Limb (tissue), 2 donors: ENCODE measurements around the gene KDM6A.
"Not testable (repeated sequence)": the region's sequence is repeated elsewhere in the genome, so short reads cannot be mapped to it uniquely, and the experiment has no call there.

Experiments used
- DNase-seq, 2 donors: peaks; one replicate each; pipeline ENCODE4 v3.0.0-alpha.2; 2016; ENCODE audit errors: extremely low spot score in 2 of 2

Gene KDM6A

DNA sequence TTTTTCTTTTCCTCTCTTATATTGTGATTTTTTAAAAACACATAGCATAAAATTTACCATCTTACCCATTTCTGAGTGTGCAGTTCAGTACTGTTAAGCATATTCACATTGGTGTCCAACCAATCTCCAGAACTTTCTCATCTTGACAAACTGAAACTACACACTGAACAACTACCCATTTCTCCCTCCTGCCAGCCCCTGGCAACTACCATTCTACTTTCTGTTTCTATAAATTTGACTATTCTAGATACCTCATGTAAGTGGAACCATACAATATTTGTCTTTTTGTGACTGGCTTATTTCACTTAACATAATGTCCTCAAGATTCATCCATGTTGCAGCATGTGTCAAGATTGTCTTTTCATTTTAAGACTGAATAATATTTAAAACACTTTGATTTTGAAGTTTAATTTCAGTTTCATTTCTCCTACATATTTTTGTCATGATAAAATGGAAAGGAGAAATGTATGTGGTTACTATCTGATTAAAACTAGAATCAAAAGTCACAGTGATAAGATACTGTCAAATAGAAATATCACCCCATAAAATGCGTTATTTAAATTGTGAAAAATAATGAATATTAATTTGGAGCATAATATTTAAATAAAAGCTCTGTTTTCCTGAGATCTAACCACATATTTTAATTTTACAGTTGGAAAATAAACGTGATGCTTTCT lies 204.9 kb downstream of the KDM6A start:
- no peak for DNase-seq

DNA sequence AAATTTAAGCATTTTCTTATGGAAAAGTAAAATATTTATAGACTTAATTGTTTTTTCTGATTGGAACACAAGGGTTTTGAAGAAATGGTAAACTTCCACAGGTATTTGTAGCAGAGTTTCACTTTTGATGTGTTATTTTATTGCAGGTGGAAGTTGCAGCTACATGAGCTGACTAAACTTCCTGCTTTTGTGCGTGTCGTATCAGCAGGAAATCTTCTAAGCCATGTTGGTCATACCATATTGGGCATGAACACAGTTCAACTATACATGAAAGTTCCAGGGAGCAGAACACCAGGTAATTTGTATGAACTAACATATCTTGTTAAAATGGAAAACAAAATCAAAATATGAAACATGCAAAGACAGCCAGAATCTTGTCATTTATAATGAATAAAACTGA lies 210.3 kb downstream of the KDM6A start:
- no peak for DNase-seq

DNA sequence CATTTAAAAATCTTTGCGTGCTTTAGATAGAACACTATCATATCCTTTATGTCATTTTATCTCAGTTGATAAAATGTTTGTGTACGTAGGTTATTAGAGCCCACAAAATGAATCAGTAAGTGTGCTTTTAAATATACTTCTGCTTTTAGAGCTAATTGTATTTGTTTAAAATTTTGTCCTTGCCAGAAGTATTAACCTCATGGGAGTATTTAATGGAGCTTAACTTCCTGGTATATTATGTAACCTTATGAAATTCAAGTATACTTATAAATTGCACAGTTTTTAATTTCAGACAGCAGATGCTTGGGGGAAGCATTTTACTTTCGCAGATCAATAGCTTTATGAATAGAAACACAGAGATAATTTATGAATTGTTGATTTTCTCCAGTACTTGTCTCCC lies 237.5 kb downstream of the KDM6A start:
- no peak for DNase-seq

DNA sequence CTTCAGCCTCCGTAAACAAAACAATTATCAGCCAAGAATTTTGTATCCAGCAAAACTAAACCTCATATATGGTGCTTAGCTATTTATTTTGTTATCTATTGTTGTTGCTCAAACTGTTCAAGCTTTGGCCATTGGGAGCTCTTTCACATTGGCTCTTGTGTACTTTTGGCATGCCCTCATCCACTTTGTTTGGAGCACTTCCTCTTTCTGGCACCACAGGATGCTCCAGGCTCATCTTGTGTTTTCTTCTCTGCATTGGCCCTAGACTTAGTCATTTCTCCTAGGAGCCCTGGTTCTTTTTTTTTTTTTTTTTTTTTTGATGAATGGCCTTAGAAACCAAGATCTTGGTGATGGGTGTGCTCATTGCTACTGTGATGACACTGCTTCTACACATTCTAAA lies 253.2 kb downstream of the KDM6A start:
- DNase-seq = no peak

DNA sequence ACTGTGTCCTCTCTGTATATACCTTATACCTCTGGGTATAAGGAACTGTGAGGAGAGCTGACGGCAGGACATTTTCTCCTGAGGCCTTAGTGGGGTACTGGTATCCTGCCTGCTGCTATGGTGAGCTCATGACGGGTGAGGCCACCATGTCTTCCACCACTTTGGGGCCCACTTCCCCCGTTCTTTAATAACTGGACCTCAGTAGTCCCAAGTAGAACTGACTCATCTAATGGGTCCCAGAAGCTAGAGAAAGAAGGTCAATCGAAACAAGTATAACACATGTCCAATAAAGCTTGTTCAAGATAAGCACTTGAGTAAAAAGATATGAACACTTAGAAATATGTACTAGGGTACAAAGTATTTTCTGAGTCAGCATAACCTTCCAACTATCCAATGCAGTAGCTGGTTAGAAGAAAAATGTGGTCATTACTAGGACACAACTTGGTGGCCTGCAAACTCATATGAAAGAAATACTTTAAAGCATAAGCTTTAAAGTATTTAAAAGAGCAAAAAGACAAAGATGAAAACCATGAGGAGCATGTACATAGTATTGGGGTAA lies 256.0 kb downstream of the KDM6A start:
- no peak for DNase-seq

DNA sequence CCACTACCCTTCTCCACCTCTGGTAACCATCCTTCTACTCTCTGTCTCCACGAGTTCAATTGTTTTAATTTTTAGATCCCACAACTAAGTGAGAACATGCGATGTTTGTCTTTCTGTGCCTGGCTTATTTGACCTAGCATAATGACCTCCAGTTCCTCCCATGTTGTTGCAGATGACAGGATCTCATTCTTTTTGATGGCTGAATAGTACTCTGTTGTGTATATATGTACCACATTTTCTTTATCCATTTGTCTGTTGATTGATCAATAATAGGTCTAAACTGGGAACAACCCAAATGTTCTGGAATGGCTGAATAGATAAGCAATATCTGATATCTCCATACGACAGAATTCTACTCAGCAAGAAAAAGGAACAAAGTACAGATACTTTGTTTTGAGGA lies 260.5 kb downstream of the KDM6A start:
- DNase-seq = no peak

DNA sequence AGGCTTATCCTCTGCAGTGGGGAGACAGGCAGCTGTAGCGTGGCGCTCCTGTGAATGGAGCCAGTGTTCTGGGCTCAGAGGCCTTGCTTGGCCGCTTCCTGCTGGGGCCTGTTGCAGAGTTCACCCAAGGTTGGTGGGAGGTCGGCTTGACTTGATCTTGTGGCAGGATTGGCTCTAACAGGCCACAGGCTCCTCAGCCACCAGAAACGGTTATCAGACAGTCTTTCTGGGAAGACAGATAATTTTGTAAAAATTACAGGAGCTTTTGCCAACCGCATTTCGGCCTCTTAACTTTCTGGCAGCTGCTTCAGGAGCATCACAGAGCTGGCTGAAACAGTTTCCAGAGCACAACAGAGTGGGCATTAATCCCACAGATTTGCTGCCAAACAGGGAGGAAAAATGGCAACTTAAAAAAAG lies 261.3 kb downstream of the KDM6A start:
- no peak for DNase-seq

DNA sequence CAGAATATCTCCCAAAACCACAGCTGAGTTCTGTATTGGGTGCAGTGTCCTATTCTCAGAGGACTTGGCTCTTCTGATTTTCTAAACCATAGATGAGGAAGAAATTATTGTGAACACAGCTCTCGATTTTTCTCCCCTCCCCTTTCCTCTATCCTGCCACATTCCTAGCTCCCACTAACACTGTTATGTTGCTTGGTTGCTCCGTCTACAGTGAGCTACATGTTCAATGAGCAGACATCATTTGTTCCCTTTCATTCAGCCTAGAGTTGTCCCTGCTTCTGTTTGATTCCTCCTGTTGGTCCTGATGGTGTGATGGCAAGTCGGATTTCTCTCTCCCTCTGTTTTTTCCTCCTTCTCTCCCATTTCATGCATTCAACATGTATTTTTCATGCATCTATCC lies 261.8 kb downstream of the KDM6A start:
- no peak for DNase-seq

DNA sequence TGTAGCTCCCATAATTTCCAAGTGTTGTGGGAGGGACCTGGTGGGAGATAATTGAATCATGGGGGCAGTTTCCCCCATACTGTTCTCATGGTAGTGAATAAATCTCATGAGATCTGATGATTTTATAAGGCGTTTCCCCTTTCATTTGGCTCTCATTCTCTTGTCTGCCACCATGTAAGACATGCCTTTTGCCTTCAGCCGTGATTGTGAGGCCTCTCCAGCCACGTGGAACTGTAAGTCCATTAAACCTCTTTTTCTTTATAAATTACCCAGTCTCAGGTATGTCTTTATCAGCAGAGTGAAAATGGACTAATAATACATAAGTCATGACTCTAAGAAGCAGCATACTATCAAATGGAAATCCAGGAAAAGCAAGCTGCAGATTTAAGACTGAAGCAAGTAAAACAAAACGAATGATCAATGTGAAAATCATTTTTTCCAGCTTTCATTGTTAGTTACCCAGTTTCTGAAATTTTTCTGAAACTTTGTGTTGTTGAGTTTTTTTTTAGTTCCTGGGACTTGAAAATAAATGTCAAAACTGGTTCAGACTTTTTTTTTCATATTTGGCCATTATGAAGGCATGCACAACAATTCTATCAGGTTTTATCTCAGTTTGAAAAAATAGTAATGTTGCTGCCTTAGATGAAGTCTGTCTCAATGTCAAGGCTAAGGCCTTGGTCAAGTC lies 262.5 kb downstream of the KDM6A start:
- not testable (repeated sequence) for DNase-seq

DNA sequence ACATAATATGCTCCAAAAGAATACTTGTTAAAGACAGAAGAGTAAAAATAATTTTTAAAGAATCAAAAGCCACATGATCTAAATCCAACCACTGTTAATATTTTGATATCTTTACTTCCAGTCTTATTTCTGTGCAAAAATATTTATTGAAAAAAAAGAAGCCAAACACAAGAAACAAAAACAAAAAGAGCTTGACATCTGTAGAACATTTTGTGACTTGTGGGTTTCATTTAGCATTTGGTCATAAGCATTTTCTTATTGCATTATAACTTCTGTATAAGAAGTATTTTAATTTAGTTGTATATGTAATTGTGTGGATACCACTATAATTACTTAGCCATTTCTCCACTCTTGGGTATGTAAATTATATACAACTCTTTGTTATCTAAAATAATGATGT lies 264.5 kb downstream of the KDM6A start:
- DNase-seq = no peak

DNA sequence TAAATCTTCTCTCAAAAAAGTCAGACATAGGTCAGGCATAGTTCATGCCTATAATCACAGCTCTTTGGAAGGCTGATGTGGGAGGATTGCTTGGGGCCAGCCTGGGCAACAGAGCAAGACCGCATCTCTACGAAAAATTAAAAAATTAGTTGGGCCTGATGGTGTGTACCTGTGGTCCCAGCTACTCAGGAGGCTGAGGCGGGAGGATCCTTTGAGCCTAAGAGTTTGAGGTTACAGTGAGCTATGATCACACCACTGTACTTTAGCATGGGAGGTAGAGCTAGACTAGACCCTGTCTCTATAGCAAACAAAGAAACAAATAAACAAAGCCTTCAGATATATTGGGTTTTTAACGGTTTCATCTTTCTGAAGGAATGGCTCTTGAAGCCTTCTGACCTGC lies 265.5 kb downstream of the KDM6A start:
- no peak for DNase-seq

DNA sequence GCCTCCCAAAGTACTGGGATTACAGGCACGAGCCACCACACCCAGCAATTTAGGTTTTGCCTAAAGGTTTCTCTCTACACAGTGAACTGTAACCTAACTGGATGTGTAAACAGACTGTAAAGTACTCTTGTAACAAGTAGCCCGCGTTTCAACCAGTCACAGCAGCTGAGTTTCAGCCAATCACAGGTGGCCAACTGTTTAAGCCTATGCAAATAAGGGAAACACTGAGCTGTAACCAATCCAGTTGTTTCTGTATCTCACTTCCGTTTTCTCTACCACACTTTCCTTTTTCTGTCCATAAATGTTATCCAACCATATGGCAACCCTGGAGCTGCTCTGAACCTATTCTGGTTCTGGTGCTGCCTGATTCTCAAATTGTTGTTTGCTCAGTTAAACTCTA lies 267.8 kb downstream of the KDM6A start:
- DNase-seq = no peak

DNA sequence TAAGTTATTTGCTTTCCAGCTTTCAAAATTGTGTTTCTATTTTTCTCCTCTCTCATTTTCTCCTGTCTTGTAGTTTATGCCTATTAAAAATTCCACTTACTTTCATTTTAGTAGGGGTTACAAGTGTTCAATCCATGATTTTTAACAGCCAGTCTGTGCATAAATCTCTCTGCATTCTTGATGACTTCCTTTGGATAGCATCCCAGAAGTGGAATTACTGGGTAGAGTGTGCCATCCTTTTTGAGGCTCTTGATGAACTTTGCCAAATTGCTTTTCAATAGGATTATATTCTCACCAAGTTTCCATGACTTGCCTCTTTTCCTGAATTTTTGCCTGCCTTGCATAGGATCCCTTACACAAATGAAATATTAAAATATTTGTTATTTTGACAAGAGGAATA lies 269.2 kb downstream of the KDM6A start:
- DNase-seq = no peak

DNA sequence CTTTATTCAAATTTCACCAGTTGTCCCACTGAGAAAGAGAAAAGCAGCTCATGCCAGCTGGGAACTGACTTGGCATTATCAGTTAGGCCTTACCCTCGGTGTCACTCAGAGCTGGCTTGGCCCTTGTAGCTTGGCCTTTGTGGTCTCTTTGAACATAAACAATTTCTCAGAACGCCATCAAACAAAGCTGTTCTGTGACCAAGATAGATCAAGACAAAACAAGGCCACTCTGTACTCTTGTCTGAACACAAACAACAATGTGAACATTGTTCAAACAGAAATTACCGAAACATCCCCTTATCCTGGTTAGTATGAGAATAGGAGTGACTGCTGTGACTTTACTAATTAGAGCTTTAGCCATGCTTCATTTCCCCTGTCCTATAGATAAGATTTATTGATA lies 270.5 kb downstream of the KDM6A start:
- no peak for DNase-seq

DNA sequence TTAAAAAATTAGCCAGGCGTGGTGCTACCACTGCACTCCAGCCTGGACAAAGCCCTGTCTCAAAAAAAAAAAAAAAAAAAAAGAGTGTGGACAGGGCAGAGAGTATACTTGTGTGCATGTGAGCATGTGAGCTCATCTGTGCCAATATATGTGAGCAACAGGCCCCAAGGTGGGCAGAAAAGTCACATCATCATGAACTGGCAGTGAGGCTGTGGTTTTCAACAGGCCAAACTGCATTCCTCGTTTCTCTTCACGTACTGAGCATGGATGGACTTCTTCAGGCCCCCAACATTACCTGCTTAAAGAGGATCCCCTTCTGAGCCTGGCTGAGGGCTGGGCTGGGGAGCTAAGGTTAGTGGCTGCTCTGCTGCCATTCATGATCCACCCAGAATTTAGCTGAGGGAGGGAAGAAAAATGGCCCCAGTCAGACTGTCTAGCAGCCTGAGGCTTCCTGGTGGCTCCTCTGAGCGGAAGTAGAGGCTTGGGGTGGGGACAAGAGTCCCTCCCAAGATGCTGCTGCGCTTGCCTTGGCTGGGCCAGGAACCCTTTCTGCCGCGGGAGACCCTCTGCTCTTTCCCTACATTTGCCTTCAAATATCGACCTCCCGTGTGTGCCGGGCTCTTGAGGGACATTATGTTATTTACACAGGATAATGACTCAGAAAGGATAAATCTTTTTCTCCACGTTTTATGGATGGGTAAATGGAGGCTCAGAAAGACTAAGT lies 272.7 kb downstream of the KDM6A start:
- DNase-seq = no peak

DNA sequence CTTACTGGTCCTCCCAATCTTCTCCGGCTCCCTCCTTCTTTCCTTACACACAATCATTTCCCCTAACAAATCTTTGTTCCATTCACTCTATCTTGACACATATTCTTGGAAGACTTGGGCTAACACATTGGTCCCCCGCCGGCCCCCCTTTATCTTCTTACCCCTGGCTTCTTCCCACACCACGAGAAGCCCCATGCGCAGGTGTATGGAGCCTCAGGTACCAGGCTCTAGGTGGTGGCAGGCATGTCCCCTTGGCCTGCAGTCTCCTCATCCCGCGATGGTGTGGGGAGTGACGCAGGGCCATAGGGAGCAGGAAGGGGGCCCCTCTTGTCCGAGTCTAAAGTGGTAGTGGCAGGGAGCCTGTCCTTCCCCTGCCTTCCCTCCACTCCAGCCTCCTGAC lies 277.8 kb downstream of the KDM6A start:
- DNase-seq = no peak

DNA sequence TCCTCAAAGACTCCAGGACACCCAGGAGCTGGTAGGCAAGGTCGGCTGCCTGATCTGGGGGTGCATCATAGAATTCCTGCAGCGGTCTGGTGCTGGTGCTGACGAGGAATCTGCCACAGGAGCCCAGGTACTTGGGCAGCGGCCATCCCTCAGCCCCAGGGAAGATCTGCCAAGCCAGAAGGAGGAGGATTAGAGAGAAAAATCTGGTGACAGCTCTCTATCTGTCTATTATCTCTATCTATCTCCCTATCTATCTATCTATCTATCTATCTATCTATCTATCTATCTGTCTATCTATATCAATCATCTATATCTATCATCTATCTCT lies 281.0 kb downstream of the KDM6A start:
- DNase-seq = no peak

DNA sequence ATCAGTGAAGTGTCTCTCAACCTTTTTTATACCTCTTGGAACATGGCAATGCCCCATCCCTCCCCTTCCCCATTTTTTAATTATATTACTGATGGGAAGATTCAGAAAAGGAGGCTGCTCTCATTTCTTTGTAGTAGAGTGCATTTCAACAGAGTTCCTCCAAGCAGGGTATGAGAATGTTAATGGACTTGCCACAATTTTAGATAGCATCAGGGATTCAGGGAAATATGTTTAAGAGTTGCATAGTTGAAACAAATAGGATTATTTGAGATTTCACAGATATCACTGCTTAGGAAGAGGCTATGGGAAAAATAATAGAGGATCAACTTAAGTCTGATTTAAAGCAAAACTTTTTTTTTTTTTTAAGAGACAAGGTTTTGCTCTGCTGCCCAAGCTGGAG lies 281.5 kb downstream of the KDM6A start:
- DNase-seq = no peak

DNA sequence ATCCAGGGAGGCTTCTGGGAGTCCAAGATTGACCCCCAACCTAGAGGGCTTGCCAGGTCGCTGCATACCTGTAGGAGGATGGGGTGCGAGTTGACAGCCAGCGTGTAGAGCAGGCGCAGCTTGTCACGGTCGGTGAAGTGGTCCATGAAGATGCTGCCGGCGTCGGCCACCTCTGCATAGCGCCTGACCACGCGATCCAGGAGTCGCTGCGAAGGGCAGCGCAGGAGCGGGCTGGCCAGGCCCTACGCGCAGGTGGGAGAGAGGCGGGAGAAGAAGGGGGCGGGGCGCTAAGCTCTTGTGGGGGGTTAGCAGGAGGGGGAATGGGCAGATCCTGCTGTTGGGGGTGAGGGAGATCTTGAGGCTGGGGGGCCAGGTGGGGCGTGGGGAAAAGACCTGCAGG lies 284.7 kb downstream of the KDM6A start:
- no peak for DNase-seq
